ENCODE data around the gene NOX5.

The NOX5 gene

DNA sequence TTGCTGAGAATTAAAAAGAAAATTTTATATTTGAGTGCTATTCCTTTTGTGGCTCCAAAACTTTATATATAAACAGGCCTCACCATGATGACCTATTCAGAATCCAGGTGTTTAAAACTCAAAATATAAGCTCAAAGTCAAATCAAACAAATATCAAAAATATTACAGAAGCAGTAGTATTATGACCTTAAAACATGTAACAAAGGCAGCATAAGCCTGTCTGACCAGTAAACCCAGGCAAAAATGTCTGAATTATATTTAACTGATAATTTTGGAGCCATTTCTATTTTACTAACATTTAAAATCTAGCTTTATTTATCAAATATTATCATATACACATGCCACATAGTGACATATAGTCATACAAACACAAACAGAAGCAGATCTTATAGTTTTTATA lies 6.4 kb upstream of the NOX5 start:
- Histone ChIP-seq H3K4me1 (ENCODE audit: control insufficient read depth in 1 of 2, insufficient read depth in 2 of 2, low read length in 2 of 2) (no peaks in the 10 kb centered on the region), H3K36me3 (ENCODE audit: control insufficient read depth in 1 of 2, insufficient read depth in 2 of 2, low read length in 2 of 2) (no peaks in the 10 kb centered on the region), H3K27me3 (ENCODE audit: low read depth, low read length) (no peaks in the 10 kb centered on the region), H3K4me3 (ENCODE audit: low read depth in 1 of 2, low read length in 2 of 2) (no peak overlapping the region), H3K9me3 (ENCODE audit: control insufficient read depth in 1 of 2, low read length in 2 of 2) (peaks cover 8 to 9% of the 10 kb centered on the region in 2 donors), H3K27ac (ENCODE audit: low read length) (no peak overlapping the region)

GRCh38 chr15:69009341-69009740 lies 5.2 kb upstream of the NOX5 start:
- Histone ChIP-seq H3K9me3 (ENCODE audit: control insufficient read depth in 1 of 2, low read length in 2 of 2) (peaks cover 8 to 9% of the 10 kb centered on the region in 2 donors), H3K4me1 (ENCODE audit: control insufficient read depth in 1 of 2, insufficient read depth in 2 of 2, low read length in 2 of 2) (no peaks in the 10 kb centered on the region), H3K36me3 (ENCODE audit: control insufficient read depth in 1 of 2, insufficient read depth in 2 of 2, low read length in 2 of 2) (no peaks in the 10 kb centered on the region), H3K27ac (ENCODE audit: low read length) (no peak overlapping the region), H3K27me3 (ENCODE audit: low read depth, low read length) (no peaks in the 10 kb centered on the region), H3K4me3 (ENCODE audit: low read depth in 1 of 2, low read length in 2 of 2) (no peak overlapping the region)

DNA sequence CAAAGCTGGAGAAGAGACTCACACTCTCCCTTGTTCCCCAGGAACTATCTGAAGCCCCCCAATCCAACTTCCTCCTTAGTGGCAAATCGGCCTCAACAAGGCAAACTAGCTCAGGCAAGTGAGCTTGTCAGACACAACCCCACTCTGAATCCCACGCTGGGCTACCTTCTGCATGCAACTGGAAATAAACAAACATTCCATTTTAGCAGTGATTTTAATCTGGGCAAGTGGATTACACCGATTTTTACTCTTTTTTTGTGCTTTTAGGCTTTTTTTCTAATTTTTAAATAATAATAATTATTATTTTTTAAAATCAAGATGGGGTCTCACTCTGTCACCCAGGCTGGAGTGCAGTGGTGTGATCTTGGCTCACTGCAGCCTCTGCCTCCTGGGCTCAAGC lies 2.9 kb upstream of the NOX5 start:
- Histone ChIP-seq H3K27me3 (ENCODE audit: low read depth, low read length) (no peaks in the 10 kb centered on the region), H3K4me3 (ENCODE audit: low read depth in 1 of 2, low read length in 2 of 2) (no peak overlapping the region), H3K4me1 (ENCODE audit: control insufficient read depth in 1 of 2, insufficient read depth in 2 of 2, low read length in 2 of 2) (no peaks in the 10 kb centered on the region), H3K27ac (ENCODE audit: low read length) (no peak overlapping the region), H3K36me3 (ENCODE audit: control insufficient read depth in 1 of 2, insufficient read depth in 2 of 2, low read length in 2 of 2) (no peaks in the 10 kb centered on the region), H3K9me3 (ENCODE audit: control insufficient read depth in 1 of 2, low read length in 2 of 2) (peaks cover 8 to 9% of the 10 kb centered on the region in 2 donors)

- Histone ChIP-seq H3K27ac (ENCODE audit: low read length) (no peak overlapping the region), H3K4me3 (ENCODE audit: low read depth in 1 of 2, low read length in 2 of 2) (no peak overlapping the region), H3K27me3 (ENCODE audit: low read depth, low read length) (no peaks in the 10 kb centered on the region), H3K36me3 (ENCODE audit: control insufficient read depth in 1 of 2, insufficient read depth in 2 of 2, low read length in 2 of 2) (no peaks in the 10 kb centered on the region), H3K9me3 (ENCODE audit: control insufficient read depth in 1 of 2, low read length in 2 of 2) (peaks cover 2 to 8% of the 10 kb centered on the region in 2 donors), H3K4me1 (ENCODE audit: control insufficient read depth in 1 of 2, insufficient read depth in 2 of 2, low read length in 2 of 2) (no peaks in the 10 kb centered on the region)
These were observed 1.6 kb upstream of the NOX5 start for GRCh38 chr15:69012761-69013364.

DNA sequence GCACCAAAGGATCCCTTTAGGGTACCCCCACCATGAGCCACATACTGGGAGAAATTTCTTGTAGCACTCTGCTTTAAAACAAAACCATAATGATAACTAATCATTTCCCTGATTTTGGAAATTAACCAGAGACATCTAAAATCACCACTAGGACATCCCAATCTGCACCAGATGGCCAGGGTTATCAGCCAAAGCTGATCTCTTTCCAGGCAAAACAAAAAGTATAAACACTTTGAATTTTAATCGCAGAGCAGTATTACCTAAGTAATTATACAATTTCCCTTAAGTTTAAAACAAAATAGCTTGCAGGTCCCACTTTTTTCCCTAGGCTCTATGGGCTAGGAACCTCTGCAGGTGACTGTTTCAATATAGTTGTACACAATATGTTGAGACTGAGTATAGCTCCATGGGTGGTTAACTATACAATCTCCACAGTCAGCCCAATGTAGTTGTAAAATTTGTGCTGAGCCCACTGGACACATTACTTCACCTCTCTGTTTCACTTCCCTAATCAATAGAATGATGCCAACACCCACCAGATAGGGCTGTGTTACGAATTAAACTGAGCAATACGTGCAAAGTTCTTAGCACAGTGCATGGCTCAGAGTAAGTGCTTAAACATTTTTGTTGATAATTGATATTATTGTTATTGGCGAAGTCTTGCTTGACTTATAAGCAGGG lies 629 bp upstream of the NOX5 start:
- no peaks in the 10 kb centered on the region for H3K36me3 ChIP-seq (ENCODE audit: control insufficient read depth in 1 of 2, insufficient read depth in 2 of 2, low read length in 2 of 2)
- no peak overlapping the region for H3K4me3 ChIP-seq (ENCODE audit: low read depth in 1 of 2, low read length in 2 of 2)
- no peak overlapping the region for H3K27ac ChIP-seq (ENCODE audit: low read length)
- no peaks in the 10 kb centered on the region for H3K27me3 ChIP-seq (ENCODE audit: low read depth, low read length)
- H3K9me3 ChIP-seq (ENCODE audit: control insufficient read depth in 1 of 2, low read length in 2 of 2) = no peaks in the 10 kb centered on the region
- H3K4me1 ChIP-seq (ENCODE audit: control insufficient read depth in 1 of 2, insufficient read depth in 2 of 2, low read length in 2 of 2) = no peaks in the 10 kb centered on the region

DNA sequence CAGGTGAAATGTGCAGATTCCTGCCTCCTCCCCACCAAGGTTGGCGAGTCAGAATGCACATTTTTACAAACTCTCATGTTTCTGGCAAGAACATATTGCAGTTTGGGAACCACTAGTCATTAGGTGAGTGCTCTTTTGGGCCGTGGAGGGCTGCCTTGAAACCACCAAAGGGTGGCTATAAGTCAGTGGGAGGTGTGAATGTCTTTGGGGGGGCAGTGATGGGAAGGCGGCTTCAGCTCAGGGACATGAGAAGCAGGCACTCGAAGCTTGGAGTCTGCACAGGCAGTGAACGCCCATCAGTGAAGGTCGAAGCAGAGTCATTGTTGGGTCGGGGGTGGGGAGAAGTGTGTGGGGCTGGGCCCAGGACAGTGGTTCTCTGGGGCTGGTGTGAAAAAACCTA lies 1.1 kb downstream of the NOX5 start:
- H3K36me3 ChIP-seq (ENCODE audit: control insufficient read depth in 1 of 2, insufficient read depth in 2 of 2, low read length in 2 of 2) = no peaks in the 10 kb centered on the region
- no peak overlapping the region for H3K4me3 ChIP-seq (ENCODE audit: low read depth in 1 of 2, low read length in 2 of 2)
- no peak overlapping the region for H3K27ac ChIP-seq (ENCODE audit: low read length)
- H3K9me3 ChIP-seq (ENCODE audit: control insufficient read depth in 1 of 2, low read length in 2 of 2) = no peaks in the 10 kb centered on the region
- H3K27me3 ChIP-seq (ENCODE audit: low read depth, low read length) = no peaks in the 10 kb centered on the region
- H3K4me1 ChIP-seq (ENCODE audit: control insufficient read depth in 1 of 2, insufficient read depth in 2 of 2, low read length in 2 of 2) = no peaks in the 10 kb centered on the region

DNA sequence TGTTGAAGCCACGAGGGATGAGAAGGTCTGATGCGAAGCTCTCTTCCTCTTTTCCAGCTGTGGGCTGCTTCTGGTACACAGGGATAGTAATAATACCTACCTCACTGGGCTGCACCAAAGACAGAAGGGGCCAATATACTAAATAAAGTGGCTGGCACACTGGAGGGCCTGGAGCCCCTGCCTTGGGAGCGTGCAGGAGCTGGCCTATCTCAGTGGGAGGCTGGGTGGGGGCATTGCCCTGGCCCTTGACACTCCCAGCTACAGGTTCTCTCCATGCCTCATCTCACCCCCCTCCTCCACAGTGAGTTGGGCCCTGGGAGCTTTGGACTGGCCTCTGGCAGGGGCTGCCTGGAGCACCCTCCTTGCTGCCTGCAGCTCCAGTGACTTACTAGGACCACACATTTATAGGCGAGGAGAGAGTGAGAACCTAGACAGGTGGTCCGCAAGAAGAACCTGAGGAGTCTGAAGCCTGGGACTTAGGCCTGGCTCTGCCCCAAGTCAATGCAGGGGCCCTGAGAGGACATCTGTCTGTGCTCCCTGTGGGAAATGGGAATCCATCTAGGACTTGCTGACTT lies 1.6 kb downstream of the NOX5 start:
- no peaks in the 10 kb centered on the region for H3K4me1 ChIP-seq (ENCODE audit: control insufficient read depth in 1 of 2, insufficient read depth in 2 of 2, low read length in 2 of 2)
- no peak overlapping the region for H3K27ac ChIP-seq (ENCODE audit: low read length)
- no peaks in the 10 kb centered on the region for H3K27me3 ChIP-seq (ENCODE audit: low read depth, low read length)
- H3K9me3 ChIP-seq (ENCODE audit: control insufficient read depth in 1 of 2, low read length in 2 of 2) = no peaks in the 10 kb centered on the region
- no peak overlapping the region for H3K4me3 ChIP-seq (ENCODE audit: low read depth in 1 of 2, low read length in 2 of 2)
- H3K36me3 ChIP-seq (ENCODE audit: control insufficient read depth in 1 of 2, insufficient read depth in 2 of 2, low read length in 2 of 2) = no peaks in the 10 kb centered on the region

- Histone ChIP-seq H3K27ac (ENCODE audit: low read length) (no peak overlapping the region), H3K9me3 (ENCODE audit: control insufficient read depth in 1 of 2, low read length in 2 of 2) (no peaks in the 10 kb centered on the region), H3K36me3 (ENCODE audit: control insufficient read depth in 1 of 2, insufficient read depth in 2 of 2, low read length in 2 of 2) (no peaks in the 10 kb centered on the region), H3K4me3 (ENCODE audit: low read depth in 1 of 2, low read length in 2 of 2) (no peak overlapping the region), H3K4me1 (ENCODE audit: control insufficient read depth in 1 of 2, insufficient read depth in 2 of 2, low read length in 2 of 2) (no peaks in the 10 kb centered on the region), H3K27me3 (ENCODE audit: low read depth, low read length) (no peaks in the 10 kb centered on the region)
These were observed 3.5 kb downstream of the NOX5 start for GRCh38 chr15:69017978-69018377.

DNA sequence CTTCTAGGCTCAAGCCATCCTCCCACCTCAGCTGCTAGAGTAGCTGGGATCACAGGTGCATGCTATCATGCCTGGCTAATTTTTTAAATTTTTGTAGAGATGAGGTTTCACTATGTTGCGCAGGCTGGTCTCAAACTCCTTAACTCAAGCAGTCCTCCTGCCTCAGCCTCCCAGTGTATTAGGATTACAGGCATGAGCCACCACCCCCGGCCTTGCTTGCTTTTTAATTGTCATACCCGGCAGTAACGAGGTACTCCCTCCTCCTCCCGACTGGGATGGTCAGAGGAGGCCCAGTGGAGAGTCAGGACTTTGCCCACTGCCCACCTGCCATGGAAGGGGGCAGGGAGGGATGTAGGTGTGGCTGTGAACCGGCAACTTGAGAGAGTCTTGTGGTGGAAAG lies 4.5 kb downstream of the NOX5 start:
- no peaks in the 10 kb centered on the region for H3K36me3 ChIP-seq (ENCODE audit: control insufficient read depth in 1 of 2, insufficient read depth in 2 of 2, low read length in 2 of 2)
- no peak overlapping the region for H3K4me3 ChIP-seq (ENCODE audit: low read depth in 1 of 2, low read length in 2 of 2)
- no peaks in the 10 kb centered on the region for H3K27me3 ChIP-seq (ENCODE audit: low read depth, low read length)
- no peak overlapping the region for H3K27ac ChIP-seq (ENCODE audit: low read length)
- no peaks in the 10 kb centered on the region for H3K4me1 ChIP-seq (ENCODE audit: control insufficient read depth in 1 of 2, insufficient read depth in 2 of 2, low read length in 2 of 2)
- no peaks in the 10 kb centered on the region for H3K9me3 ChIP-seq (ENCODE audit: control insufficient read depth in 1 of 2, low read length in 2 of 2)

- Histone ChIP-seq H3K4me1 (ENCODE audit: control insufficient read depth in 1 of 2, insufficient read depth in 2 of 2, low read length in 2 of 2) (no peaks in the 10 kb centered on the region), H3K36me3 (ENCODE audit: control insufficient read depth in 1 of 2, insufficient read depth in 2 of 2, low read length in 2 of 2) (no peaks in the 10 kb centered on the region), H3K4me3 (ENCODE audit: low read depth in 1 of 2, low read length in 2 of 2) (no peak overlapping the region), H3K27me3 (ENCODE audit: low read depth, low read length) (no peaks in the 10 kb centered on the region), H3K27ac (ENCODE audit: low read length) (no peak overlapping the region), H3K9me3 (ENCODE audit: control insufficient read depth in 1 of 2, low read length in 2 of 2) (no peaks in the 10 kb centered on the region)
These were observed 7.4 kb downstream of the NOX5 start for GRCh38 chr15:69021895-69022294.

DNA sequence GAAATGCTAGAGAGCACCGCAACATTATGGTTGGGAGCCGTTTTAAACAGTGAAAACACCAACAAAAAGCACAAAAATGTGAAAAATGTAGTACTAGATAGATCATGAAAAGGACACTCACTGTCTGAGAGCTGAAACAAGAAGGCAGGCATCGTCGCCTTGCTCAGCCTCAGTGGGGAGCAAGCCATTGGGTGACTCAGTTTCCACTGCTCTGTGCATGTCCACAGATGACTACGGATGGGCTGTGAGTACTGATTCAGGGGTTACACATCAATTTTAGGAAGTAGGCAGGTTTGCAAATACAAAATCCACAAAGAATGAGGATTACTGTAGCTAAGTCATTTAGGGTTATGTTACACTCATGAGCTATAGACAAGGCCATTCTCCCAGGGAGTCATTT lies 10.8 kb downstream of the NOX5 start:
- H3K9me3 ChIP-seq (ENCODE audit: control insufficient read depth in 1 of 2, low read length in 2 of 2) = no peaks in the 10 kb centered on the region
- no peak overlapping the region for H3K27ac ChIP-seq (ENCODE audit: low read length)
- no peaks in the 10 kb centered on the region for H3K36me3 ChIP-seq (ENCODE audit: control insufficient read depth in 1 of 2, insufficient read depth in 2 of 2, low read length in 2 of 2)
- H3K4me1 ChIP-seq (ENCODE audit: control insufficient read depth in 1 of 2, insufficient read depth in 2 of 2, low read length in 2 of 2) = no peaks in the 10 kb centered on the region
- no peaks in the 10 kb centered on the region for H3K27me3 ChIP-seq (ENCODE audit: low read depth, low read length)
- H3K4me3 ChIP-seq (ENCODE audit: low read depth in 1 of 2, low read length in 2 of 2) = no peak overlapping the region

DNA sequence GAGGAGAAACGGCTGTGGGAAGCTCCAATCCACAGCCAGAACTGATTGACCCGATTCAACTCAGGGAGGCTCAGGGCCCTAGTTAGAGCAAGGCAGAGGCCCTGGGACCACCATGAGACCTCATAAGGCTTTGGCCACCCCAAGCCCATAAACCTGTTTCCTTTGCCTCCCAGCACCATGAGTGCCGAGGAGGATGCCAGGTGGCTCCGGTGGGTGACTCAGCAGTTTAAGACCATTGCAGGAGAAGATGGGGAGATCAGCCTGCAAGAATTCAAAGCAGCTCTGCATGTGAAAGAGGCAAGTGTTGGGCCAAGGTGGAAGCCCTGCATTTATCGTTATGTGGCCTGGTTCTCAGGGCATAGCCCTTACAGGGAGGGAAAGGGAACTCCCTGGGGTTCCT lies 11.9 kb downstream of the NOX5 start:
- no peaks in the 10 kb centered on the region for H3K36me3 ChIP-seq (ENCODE audit: control insufficient read depth in 1 of 2, insufficient read depth in 2 of 2, low read length in 2 of 2)
- no peak overlapping the region for H3K27ac ChIP-seq (ENCODE audit: low read length)
- H3K4me3 ChIP-seq (ENCODE audit: low read depth in 1 of 2, low read length in 2 of 2) = no peak overlapping the region
- peaks cover 0 to under 1% of the 10 kb centered on the region in 2 donors for H3K4me1 ChIP-seq (ENCODE audit: control insufficient read depth in 1 of 2, insufficient read depth in 2 of 2, low read length in 2 of 2)
- no peaks in the 10 kb centered on the region for H3K27me3 ChIP-seq (ENCODE audit: low read depth, low read length)
- no peaks in the 10 kb centered on the region for H3K9me3 ChIP-seq (ENCODE audit: control insufficient read depth in 1 of 2, low read length in 2 of 2)
